Subcutaneous adipose tissue (tissue), 4 donors: ENCODE measurements around the gene EFEMP2. TPM values are rescaled to one million over a fixed set of nuclear protein-coding genes. Genes with fewer than 3 reads are reported as not detected.

Source experiments
- total RNA-seq, 4 donors: library from RNA; depleted of rRNA; stranded (reverse); fragments of >200 nt; gene quantifications; one replicate each; pipeline ENCODE4 v1.1.0, GENCODE V29; 2016
- TF ChIP-seq, protein P1 (sequence below): fragments of 450-650 bp; IDR thresholded peaks from one replicate; pipeline ENCODE4 v1.5.1; 2016; ENCODE audit warnings: low read depth, mild to moderate bottlenecking, control low read depth, antibody characterized with exemption, moderate library complexity

EFEMP2 gene
- total RNA-seq, 4 donors from 2014 or later: 45.0 to 85.2 (median 62.2) TPM

DNA sequence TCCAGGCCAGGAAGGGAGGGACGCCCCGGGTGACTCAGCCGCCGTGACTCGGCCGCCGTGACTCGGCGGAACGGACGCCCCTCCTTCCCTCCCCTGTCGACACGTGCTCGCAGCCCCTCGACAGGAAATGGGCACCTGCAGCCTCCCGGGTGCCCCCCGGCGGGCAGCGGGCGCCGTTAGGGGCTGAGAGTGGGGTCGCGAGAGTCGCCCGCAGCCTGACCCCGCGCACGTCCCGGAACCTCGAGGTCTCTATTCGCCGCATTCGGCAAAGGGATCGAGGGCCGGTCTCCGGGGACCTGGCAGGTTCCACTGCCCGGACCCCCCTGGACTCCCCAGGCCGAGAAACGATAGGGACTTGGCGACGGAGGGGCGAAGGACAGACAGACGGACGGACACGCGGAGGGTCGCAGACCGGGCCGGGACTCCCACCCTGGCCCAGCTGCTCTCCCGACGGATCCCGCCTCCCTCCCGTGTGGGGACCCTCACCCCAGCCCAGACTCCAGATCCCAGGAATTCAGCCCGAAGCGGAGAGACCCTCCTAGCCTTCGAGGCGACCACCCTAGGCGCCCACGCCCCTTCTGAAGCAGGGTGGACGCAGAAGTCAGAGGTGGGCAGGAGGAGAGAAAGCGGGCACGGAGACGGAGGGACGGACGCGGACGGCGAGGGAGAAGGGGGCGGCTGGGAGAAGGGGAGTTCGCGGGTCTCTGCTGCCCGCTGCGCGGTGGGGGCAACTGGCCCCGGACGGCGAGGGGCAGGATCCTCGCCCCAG lies 26.9 kb upstream of the EFEMP2 start:
- TF ChIP-seq, protein P1, sequence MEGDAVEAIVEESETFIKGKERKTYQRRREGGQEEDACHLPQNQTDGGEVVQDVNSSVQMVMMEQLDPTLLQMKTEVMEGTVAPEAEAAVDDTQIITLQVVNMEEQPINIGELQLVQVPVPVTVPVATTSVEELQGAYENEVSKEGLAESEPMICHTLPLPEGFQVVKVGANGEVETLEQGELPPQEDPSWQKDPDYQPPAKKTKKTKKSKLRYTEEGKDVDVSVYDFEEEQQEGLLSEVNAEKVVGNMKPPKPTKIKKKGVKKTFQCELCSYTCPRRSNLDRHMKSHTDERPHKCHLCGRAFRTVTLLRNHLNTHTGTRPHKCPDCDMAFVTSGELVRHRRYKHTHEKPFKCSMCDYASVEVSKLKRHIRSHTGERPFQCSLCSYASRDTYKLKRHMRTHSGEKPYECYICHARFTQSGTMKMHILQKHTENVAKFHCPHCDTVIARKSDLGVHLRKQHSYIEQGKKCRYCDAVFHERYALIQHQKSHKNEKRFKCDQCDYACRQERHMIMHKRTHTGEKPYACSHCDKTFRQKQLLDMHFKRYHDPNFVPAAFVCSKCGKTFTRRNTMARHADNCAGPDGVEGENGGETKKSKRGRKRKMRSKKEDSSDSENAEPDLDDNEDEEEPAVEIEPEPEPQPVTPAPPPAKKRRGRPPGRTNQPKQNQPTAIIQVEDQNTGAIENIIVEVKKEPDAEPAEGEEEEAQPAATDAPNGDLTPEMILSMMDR: no peak

DNA sequence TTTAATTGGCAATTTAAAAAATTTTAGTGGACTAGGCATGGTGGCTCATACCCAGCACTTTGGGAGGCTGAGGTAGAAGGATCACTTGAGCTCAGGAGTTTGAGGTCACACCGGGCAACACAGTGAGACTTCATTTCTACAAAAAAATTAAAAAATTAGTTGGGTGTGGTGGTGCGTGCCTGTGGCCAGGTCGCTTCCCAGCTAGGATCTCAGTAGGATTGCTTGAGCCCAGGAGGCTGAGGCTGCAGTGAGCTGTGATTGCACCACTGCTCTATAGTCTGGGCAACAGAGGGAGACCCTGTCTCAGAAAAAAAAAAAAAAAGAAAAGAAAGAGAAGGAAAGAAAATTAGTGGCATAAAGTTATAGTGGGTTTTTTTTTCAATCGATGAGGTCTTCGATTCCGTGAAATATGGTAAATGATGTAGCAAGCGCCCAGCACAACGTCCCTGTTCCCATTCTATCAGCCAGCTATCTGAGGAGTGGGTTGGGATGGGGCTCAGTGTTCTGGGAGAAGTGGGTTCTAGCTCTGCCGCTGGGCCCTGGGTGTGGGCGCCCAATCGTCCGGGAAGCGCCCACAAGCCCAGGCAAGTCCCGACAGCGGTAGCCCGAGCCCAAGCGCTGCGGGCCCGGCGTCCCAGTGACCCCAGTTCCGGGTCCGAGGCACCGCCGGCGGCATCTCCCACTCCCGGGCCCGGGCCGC lies 26.2 kb upstream of the EFEMP2 start:
- TF ChIP-seq, protein P1: no peak

DNA sequence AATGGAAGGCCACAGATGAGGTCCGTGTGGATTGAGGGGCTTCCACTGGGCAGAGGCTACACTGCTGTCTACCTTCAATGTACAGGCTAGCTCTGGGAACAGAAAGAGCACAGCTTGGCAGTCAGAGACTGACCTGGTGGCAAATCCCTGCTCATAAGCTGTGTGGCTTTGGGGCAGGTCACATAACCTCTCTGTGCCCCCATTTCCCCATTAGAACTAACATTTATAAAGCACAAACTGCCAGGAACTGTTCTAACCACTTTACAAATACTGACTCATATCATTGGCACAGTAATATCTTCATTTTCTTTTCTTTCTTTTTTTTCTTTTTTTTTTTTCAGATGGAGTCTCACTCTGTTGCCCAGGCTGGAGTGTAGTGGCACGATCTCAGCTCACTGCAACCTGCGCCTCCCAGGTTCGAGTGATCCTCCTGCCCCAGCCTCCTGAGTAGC lies 24.4 kb upstream of the EFEMP2 start:
- TF ChIP-seq, protein P1: no peak

DNA sequence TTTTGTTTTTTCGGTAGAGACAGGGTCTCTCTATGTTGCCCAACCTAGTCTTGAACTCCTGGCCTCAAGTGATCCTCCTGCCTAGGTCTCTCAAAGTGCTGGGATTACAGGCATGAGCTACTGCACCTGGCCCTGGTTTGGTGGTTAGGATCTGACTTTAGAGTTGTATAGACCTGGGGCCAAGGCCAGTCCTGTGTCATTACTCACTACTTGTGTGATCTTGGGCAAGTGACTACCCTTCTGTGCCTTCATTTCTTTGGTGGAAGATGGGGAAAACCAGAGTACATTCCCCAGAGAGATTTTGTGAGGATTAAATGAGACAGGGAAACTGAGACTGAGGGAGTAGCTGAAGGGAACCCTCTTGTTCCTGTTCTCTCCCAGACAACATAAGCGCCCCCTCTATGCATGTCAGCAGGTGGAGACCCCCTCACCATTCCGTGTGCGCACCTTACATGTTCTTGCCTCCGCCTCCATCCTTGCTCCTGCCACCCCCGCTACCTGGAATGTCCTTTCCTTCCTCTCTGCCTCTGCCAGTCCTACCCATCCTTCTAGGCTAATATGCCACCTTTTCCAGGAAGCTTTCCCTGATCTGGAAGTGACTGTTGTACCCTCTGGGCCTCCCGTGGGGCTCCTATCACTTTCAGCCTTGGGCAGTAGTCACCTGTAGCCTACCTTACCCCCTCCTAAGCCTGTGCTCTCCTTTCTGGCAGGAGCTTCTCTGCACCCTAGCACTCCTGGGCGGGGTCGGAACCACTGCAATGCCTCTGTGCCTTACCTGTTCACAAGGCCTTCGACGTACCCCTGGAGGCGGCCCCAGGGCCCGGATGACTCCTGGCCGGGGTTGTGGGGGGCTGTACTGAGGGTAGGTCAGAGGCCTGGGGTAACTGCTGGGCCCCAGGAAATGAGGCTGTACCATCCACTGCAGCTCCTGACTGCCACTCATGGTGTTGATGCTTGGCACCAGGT lies 23.7 kb upstream of the EFEMP2 start:
- TF ChIP-seq, protein P1: no peak

DNA sequence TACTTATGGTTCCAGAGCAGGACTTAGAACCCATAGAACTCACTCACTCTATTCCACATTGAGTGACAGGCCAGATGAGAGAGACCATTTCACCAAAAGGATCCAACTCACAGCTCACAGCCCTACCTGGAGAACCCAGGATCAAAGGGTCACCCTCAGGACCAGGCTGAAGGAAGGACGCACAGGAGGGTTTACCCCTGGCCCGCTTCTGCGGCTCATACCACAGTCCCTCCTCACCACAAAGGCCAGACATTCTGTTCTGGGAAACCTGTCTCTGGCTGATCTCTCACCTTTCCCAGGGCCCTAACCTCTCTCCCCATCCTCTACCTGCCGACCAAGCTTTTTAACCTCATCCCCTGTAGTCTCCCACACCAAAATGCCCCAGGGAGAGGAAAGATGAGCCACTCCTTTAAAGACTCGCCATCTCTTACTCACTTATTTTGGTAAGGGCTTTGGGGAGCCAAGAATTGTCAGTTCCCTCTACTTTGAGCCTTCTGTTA lies 22.9 kb upstream of the EFEMP2 start:
- TF ChIP-seq, protein P1: no peak

DNA sequence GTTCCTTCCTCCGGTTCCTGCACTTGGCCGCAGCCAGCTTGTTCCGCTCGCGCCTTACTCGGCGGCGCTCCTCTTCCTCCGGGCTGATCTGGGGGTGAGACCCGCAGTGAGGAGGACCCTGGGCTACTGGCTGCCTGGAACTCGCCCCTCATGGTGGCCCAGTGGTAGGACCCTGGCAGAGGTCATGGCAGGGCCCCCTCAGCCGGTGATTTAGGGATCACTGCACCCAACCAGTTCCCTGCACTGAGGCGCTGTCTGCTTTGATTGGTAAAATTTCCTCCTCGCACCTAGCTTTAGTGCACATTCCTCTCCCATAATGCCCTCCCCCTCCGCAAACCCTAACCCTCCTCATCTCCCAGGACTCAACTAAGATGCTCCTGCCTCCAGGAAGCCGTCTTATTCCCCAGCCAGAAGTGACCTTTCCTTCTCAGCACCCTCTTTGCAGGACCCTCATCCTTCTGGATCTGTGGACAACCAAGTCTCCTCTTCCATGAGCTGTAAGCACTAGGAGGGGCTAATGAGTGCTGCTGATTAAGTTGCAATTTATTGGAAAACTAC lies 21.5 kb upstream of the EFEMP2 start:
- TF ChIP-seq, protein P1: no peak
